CD4-positive, alpha-beta memory T cell (primary cell): Measurements from ENCODE around the gene REEP6. TPM values are rescaled to one million over a fixed set of nuclear protein-coding genes. Genes with fewer than 3 reads are reported as not detected.

Experiments
- CTCF ChIA-PET: fragments of 350-600 bp; sonication (Branson Sonifier 250); formaldehyde crosslinking; loops from one replicate; lab custom pipeline; 2021; ENCODE audit warnings: inconsistent platforms; ENCODE audit not compliant: partially characterized antibody; lab: Charles Lee
- POLR2A ChIA-PET: fragments of 350-600 bp; sonication (Branson Sonifier 250); formaldehyde crosslinking; loops from one replicate; lab custom pipeline; 2021; ENCODE audit not compliant: partially characterized antibody; lab: Charles Lee
- DNase-seq, 5 donors: peaks; one replicate each; pipeline versions ENCODE4 v3.0.0 to v3.0.0-alpha.2; 2020 to 2022; ENCODE audit warnings: mixed read lengths in 1 of 5
- H3K27ac ChIP-seq: one replicate; pipeline ENCODE4 v1.7.0; 2013; ENCODE audit warnings: low read depth, low read length
- H3K27me3 ChIP-seq: 2 replicates; pipeline ENCODE4 v1.7.0; 2013; ENCODE audit warnings: mild to moderate bottlenecking, low read length, moderate library complexity; ENCODE audit not compliant: insufficient read depth
- H3K36me3 ChIP-seq: 2 replicates; pipeline ENCODE4 v1.7.0; 2013; ENCODE audit warnings: mild to moderate bottlenecking, low read length, moderate library complexity; ENCODE audit not compliant: insufficient read depth
- H3K4me1 ChIP-seq: 2 replicates; pipeline ENCODE4 v1.7.0; 2013; ENCODE audit warnings: mild to moderate bottlenecking, low read length, moderate library complexity; ENCODE audit not compliant: insufficient read depth
- H3K4me3 ChIP-seq, 2 donors: one replicate each; pipeline ENCODE4 v1.7.0; 2013; ENCODE audit warnings: low read length in 2 of 2, mild to moderate bottlenecking in 1 of 2
- H3K9me3 ChIP-seq, 2 donors: one replicate each; pipeline ENCODE4 v1.7.0; 2013; ENCODE audit warnings: low read length in 2 of 2, control low read depth in 1 of 2; ENCODE audit not compliant: control insufficient read depth in 1 of 2
- H3K27ac Mint-ChIP-seq, 7 donors: one replicate each; pipeline ENCODE4 v1.8.0; 2020 to 2021; ENCODE audit warnings: mixed read lengths in 7 of 7, mild to moderate bottlenecking in 6 of 7, inconsistent platforms in 3 of 7, moderate library complexity in 3 of 7
- H3K27me3 Mint-ChIP-seq, 2 donors: one replicate each; pipeline ENCODE4 v1.8.0; 2020 to 2021; ENCODE audit warnings: mixed read lengths in 2 of 2
- H3K36me3 Mint-ChIP-seq, 2 donors: one replicate each; pipeline ENCODE4 v1.8.0; 2020 to 2021; ENCODE audit warnings: mixed read lengths in 2 of 2, inconsistent platforms in 1 of 2, mild to moderate bottlenecking in 1 of 2
- H3K4me1 Mint-ChIP-seq, 4 donors: one replicate each; pipeline ENCODE4 v1.8.0; 2020 to 2021; ENCODE audit warnings: mixed read lengths in 4 of 4, mild to moderate bottlenecking in 1 of 4
- H3K4me3 Mint-ChIP-seq, 8 donors: one replicate each; pipeline ENCODE4 v1.8.0; 2020 to 2021; ENCODE audit warnings: mixed read lengths in 8 of 8, mild to moderate bottlenecking in 7 of 8, moderate library complexity in 6 of 8, inconsistent platforms in 3 of 8
- H3K9me3 Mint-ChIP-seq, 8 donors: one replicate each; pipeline ENCODE4 v1.8.0; 2020 to 2021; ENCODE audit warnings: mixed read lengths in 8 of 8, mild to moderate bottlenecking in 5 of 8, inconsistent platforms in 3 of 8, moderate library complexity in 1 of 8
- intact Hi-C: fragments of 100-400 bp; cut with micrococcal nuclease; formaldehyde crosslinking; loops from one replicate; pipeline ENCODE4 v1.15.1; 2023
- polyA plus RNA-seq, 2 donors: library from polyadenylated mRNA; unstranded; fragments of 300-500 nt; fragmentation: Illumina TruSeq; gene quantifications; one replicate each; pipeline ENCODE4 v1.2.3, GENCODE V29; 2021
- total RNA-seq, 2 experiments: library from RNA; stranded (reverse); gene quantifications; one replicate each; pipeline ENCODE4 v1.2.3, GENCODE V29; 2021

REEP6 gene
- total and polyA plus RNA-seq, 4 experiments from 2014 or later = 1.00 to 3.3 (median 2.9) TPM

- Histone ChIP-seq H3K27me3 (no peaks in the 10 kb centered on the region), H3K4me3 (peak overlapping the region in 1 of 2 donors; percentile 58), H3K27ac (no peak overlapping the region), H3K9me3 (no peaks in the 10 kb centered on the region), H3K4me1 (peaks cover 54% of the 10 kb centered on the region), H3K36me3 (no peaks in the 10 kb centered on the region)
- H3K4me1 Mint-ChIP-seq = peaks cover 3 to 21% (median 8%) of the 10 kb centered on the region in 4 donors
- H3K27me3 Mint-ChIP-seq = peaks cover 0 to 1% of the 10 kb centered on the region in 2 donors
- H3K36me3 Mint-ChIP-seq = no peaks in the 10 kb centered on the region
- no peaks in the 10 kb centered on the region for H3K9me3 Mint-ChIP-seq
- POLR2A ChIA-PET = interaction anchor here (0.7 to 3.1 kb wide), 8 partner anchors 8 to 200 kb away, joined by 3 to 11 read pairs (median 4); partner anchors contain the start of genes CIRBP and REEP6
- H3K27ac Mint-ChIP-seq = peak overlapping the region in 1 of 7 donors; percentile 58
- CTCF ChIA-PET = interaction anchor here (2.6 kb wide), 1 partner anchor 24 kb away, joined by 9 read pairs; no protein-coding TSS in a partner anchor
- DNase-seq = peak in 4 of 5 donors; percentile 4 to 45 (median 29)
- no peak overlapping the region for H3K4me3 Mint-ChIP-seq
- intact Hi-C loops = loop anchor here (1.0 to 2.0 kb wide), 3 partner anchors 10 to 45 kb away; partner anchors contain the start of gene C19orf25
Measured at GRCh38 chr19:1469255-1470054, 21.5 kb upstream of the REEP6 start.

- H3K27ac ChIP-seq = no peak overlapping the region
- ChIA-PET POLR2A (interaction anchor here (0.9 to 3.1 kb wide), 6 partner anchors 9 to 201 kb away, joined by 3 to 12 read pairs (median 4); partner anchors contain the start of genes C19orf25, CIRBP, PCSK4 and REEP6), CTCF (interaction anchor here (2.6 kb wide), 1 partner anchor 25 kb away, joined by 9 read pairs; no protein-coding TSS in a partner anchor)
- no peak for DNase-seq
- peaks cover 3 to 21% (median 8%) of the 10 kb centered on the region in 4 donors for H3K4me1 Mint-ChIP-seq
- peak overlapping the region in 1 of 2 donors; percentile 58 for H3K4me3 ChIP-seq
- peak overlapping the region; percentile 67 to 83 (median 77) for H3K4me3 Mint-ChIP-seq
- no peaks in the 10 kb centered on the region for H3K36me3 Mint-ChIP-seq
- H3K9me3 ChIP-seq = no peaks in the 10 kb centered on the region
- H3K27ac Mint-ChIP-seq = peak overlapping the region in 1 of 7 donors; percentile 58
- peaks cover 54% of the 10 kb centered on the region for H3K4me1 ChIP-seq
- H3K9me3 Mint-ChIP-seq = no peaks in the 10 kb centered on the region
- no peaks in the 10 kb centered on the region for H3K27me3 ChIP-seq
- H3K36me3 ChIP-seq = no peaks in the 10 kb centered on the region
- intact Hi-C loops = loop anchor here (1.0 to 2.0 kb wide), 3 partner anchors 9 to 45 kb away; partner anchors contain the start of gene C19orf25
- peaks cover 0 to 1% of the 10 kb centered on the region in 2 donors for H3K27me3 Mint-ChIP-seq
Measured at GRCh38 chr19:1470055-1470304, 21.0 kb upstream of the REEP6 start.

- CTCF ChIA-PET = interaction anchor here (1.1 to 2.6 kb wide), 2 partner anchors 25 to 35 kb away, joined by 3 to 9 read pairs; no protein-coding TSS in a partner anchor
- H3K27ac Mint-ChIP-seq = peak overlapping the region in 1 of 7 donors; percentile 58
- peaks cover 0 to 1% of the 10 kb centered on the region in 2 donors for H3K27me3 Mint-ChIP-seq
- no peaks in the 10 kb centered on the region for H3K9me3 ChIP-seq
- H3K4me3 ChIP-seq = peak overlapping the region; percentile 57 to 58
- peak; percentile 66 to 80 (median 70) for DNase-seq
- peaks cover 3 to 21% (median 8%) of the 10 kb centered on the region in 4 donors for H3K4me1 Mint-ChIP-seq
- no peaks in the 10 kb centered on the region for H3K9me3 Mint-ChIP-seq
- H3K36me3 ChIP-seq = no peaks in the 10 kb centered on the region
- H3K4me3 Mint-ChIP-seq = peak overlapping the region; percentile 67 to 83 (median 77)
- no peak overlapping the region for H3K27ac ChIP-seq
- POLR2A ChIA-PET = interaction anchor here (0.6 to 3.1 kb wide), 8 partner anchors 8 to 201 kb away, joined by 3 to 12 read pairs (median 4); partner anchors contain the start of genes C19orf25, CIRBP, PCSK4 and REEP6
- intact Hi-C loops = loop anchor here (1.0 to 2.0 kb wide), 3 partner anchors 9 to 44 kb away; partner anchors contain the start of gene C19orf25
- peaks cover 54% of the 10 kb centered on the region for H3K4me1 ChIP-seq
- no peaks in the 10 kb centered on the region for H3K27me3 ChIP-seq
- H3K36me3 Mint-ChIP-seq = no peaks in the 10 kb centered on the region
Measured at GRCh38 chr19:1470305-1471009, 20.5 kb upstream of the REEP6 start.

- Mint-ChIP-seq H3K36me3 (no peaks in the 10 kb centered on the region), H3K27me3 (peaks cover 0 to 1% of the 10 kb centered on the region in 2 donors), H3K9me3 (no peaks in the 10 kb centered on the region), H3K27ac (no peak overlapping the region), H3K4me3 (peak overlapping the region; percentile 53 to 84 (median 74)), H3K4me1 (peaks cover 3 to 23% (median 8%) of the 10 kb centered on the region in 4 donors)
- no peaks in the 10 kb centered on the region for H3K36me3 ChIP-seq
- no peak overlapping the region for H3K27ac ChIP-seq
- DNase-seq = no peak
- CTCF ChIA-PET = interaction anchor here (0.9 to 2.6 kb wide), 4 partner anchors 26 to 62 kb away, joined by 3 to 9 read pairs (median 3); no protein-coding TSS in a partner anchor
- H3K4me3 ChIP-seq = peak overlapping the region; percentile 57 to 58
- intact Hi-C loops = loop anchor here (2.0 kb wide), 2 partner anchors 26 to 44 kb away; no protein-coding TSS in a partner anchor
- POLR2A ChIA-PET = interaction anchor here (0.6 to 3.1 kb wide), 9 partner anchors 8 to 202 kb away, joined by 3 to 12 read pairs (median 4); partner anchors contain the start of genes C19orf25, CIRBP, PCSK4 and REEP6
- no peaks in the 10 kb centered on the region for H3K27me3 ChIP-seq
- no peaks in the 10 kb centered on the region for H3K9me3 ChIP-seq
- peaks cover 48% of the 10 kb centered on the region for H3K4me1 ChIP-seq
Measured at GRCh38 chr19:1471010-1471514, 19.9 kb upstream of the REEP6 start.

GRCh38 chr19:1471515-1472160 is 19.3 kb upstream of the REEP6 start:
- CTCF ChIA-PET = interaction anchor here (0.6 to 2.6 kb wide), 5 partner anchors 27 to 63 kb away, joined by 3 to 9 read pairs (median 3); no protein-coding TSS in a partner anchor
- Mint-ChIP-seq H3K4me1 (peaks cover 3 to 29% (median 8%) of the 10 kb centered on the region in 4 donors), H3K27ac (peak overlapping the region in 1 of 7 donors; percentile 68), H3K9me3 (no peaks in the 10 kb centered on the region), H3K36me3 (no peaks in the 10 kb centered on the region), H3K4me3 (peak overlapping the region in 6 of 8 donors; percentile 10 to 82 (median 74)), H3K27me3 (peaks cover 0 to 1% of the 10 kb centered on the region in 2 donors)
- DNase-seq = no peak
- Histone ChIP-seq H3K27me3 (no peaks in the 10 kb centered on the region), H3K4me1 (peaks cover 44% of the 10 kb centered on the region), H3K36me3 (no peaks in the 10 kb centered on the region), H3K27ac (no peak overlapping the region), H3K4me3 (peak overlapping the region in 1 of 2 donors; percentile 58), H3K9me3 (no peaks in the 10 kb centered on the region)
- POLR2A ChIA-PET = interaction anchor here (1.1 to 3.1 kb wide), 7 partner anchors 15 to 202 kb away, joined by 3 to 12 read pairs (median 5); partner anchors contain the start of genes CIRBP, PCSK4 and REEP6
- intact Hi-C loops = loop anchor here (2.0 kb wide), 2 partner anchors 27 to 43 kb away; no protein-coding TSS in a partner anchor
